SJSA1 (cell line): Measurements from ENCODE around the gene DSEL. TPM values are rescaled to one million over a fixed set of nuclear protein-coding genes. Genes with fewer than 3 reads are reported as not detected.

Source experiments
- DNase-seq, 2 experiments: peaks; one replicate each; pipeline ENCODE4 v3.0.0-alpha.2; 2015 to 2020; ENCODE audit warnings: low spot score in 2 of 2, low read depth in 1 of 2
- H3K27ac ChIP-seq: fragments of 250-450 bp; sonication (Bioruptor Pico); 2 replicates; pipeline ENCODE4 v1.5.1; 2020; ENCODE audit warnings: mild to moderate bottlenecking, moderate library complexity
- H3K27me3 ChIP-seq: fragments of 250-450 bp; sonication (Bioruptor Pico); replicated peaks from 2 replicates; pipeline ENCODE4 v1.5.1; 2020; ENCODE audit warnings: mild to moderate bottlenecking, moderate library complexity
- H3K36me3 ChIP-seq: fragments of 250-450 bp; sonication (Bioruptor Pico); 2 replicates; pipeline ENCODE4 v1.5.1; 2020; ENCODE audit warnings: mild to moderate bottlenecking
- H3K4me1 ChIP-seq: fragments of 250-450 bp; sonication (Bioruptor Pico); replicated peaks from 2 replicates; pipeline ENCODE4 v1.6.1; 2021; ENCODE audit warnings: mild to moderate bottlenecking
- H3K4me3 ChIP-seq: fragments of 250-450 bp; sonication (Bioruptor Pico); 2 replicates; pipeline ENCODE4 v1.5.1; 2020; ENCODE audit warnings: mild to moderate bottlenecking
- H3K9me3 ChIP-seq: fragments of 250-450 bp; sonication (Bioruptor Pico); replicated peaks from 2 replicates; pipeline ENCODE4 v1.5.1; 2020; ENCODE audit warnings: mild to moderate bottlenecking
- total RNA-seq: library from RNA; depleted of rRNA; stranded (reverse); fragments of >200 nt; shearing (Covaris generic); gene quantifications from 2 replicates; pipeline ENCODE4 v1.2.3, GENCODE V29; 2014

The DSEL gene
- total RNA-seq, 1 experiment from 2014 or later = 11.0 TPM

- DNase-seq = no peak
- Histone ChIP-seq H3K27ac (no peak overlapping the region), H3K4me3 (no peak overlapping the region), H3K9me3 (no peaks in the 10 kb centered on the region), H3K27me3 (no peaks in the 10 kb centered on the region), H3K4me1 (no peaks in the 10 kb centered on the region), H3K36me3 (no peaks in the 10 kb centered on the region)
These were observed 33.3 kb downstream of the DSEL start for GRCh38 chr18:67483237-67483636.

- Histone ChIP-seq H3K4me3 (no peak overlapping the region), H3K27ac (no peak overlapping the region), H3K9me3 (no peaks in the 10 kb centered on the region), H3K36me3 (no peaks in the 10 kb centered on the region), H3K4me1 (no peaks in the 10 kb centered on the region), H3K27me3 (no peaks in the 10 kb centered on the region)
- DNase-seq = no peak
These were observed 38.3 kb downstream of the DSEL start for GRCh38 chr18:67478249-67478648.

- DNase-seq = no peak
- no peaks in the 10 kb centered on the region for H3K36me3 ChIP-seq
- no peaks in the 10 kb centered on the region for H3K27me3 ChIP-seq
- H3K4me1 ChIP-seq = no peaks in the 10 kb centered on the region
- no peaks in the 10 kb centered on the region for H3K9me3 ChIP-seq
- H3K4me3 ChIP-seq = no peak overlapping the region
- H3K27ac ChIP-seq = no peak overlapping the region
These were observed 39.0 kb downstream of the DSEL start for GRCh38 chr18:67477522-67477921.

- Histone ChIP-seq H3K4me1 (no peaks in the 10 kb centered on the region), H3K27ac (no peak overlapping the region)
- DNase-seq = no peak
These were observed 39.9 kb downstream of the DSEL start for GRCh38 chr18:67476585-67476984.

GRCh38 chr18:67475673-67476072 lies 40.8 kb downstream of the DSEL start:
- Histone ChIP-seq H3K36me3 (no peaks in the 10 kb centered on the region), H3K27ac (no peak overlapping the region), H3K4me3 (no peak overlapping the region), H3K4me1 (no peaks in the 10 kb centered on the region), H3K9me3 (no peaks in the 10 kb centered on the region), H3K27me3 (no peaks in the 10 kb centered on the region)
- no peak for DNase-seq

More at GRCh38 chr18:67476585-67476984, 39.9 kb downstream of the DSEL start:
- Histone ChIP-seq H3K36me3 (no peaks in the 10 kb centered on the region), H3K27me3 (no peaks in the 10 kb centered on the region), H3K9me3 (no peaks in the 10 kb centered on the region), H3K4me3 (no peak overlapping the region)

GRCh38 chr18:67468038-67468437 lies 48.5 kb downstream of the DSEL start:
- Histone ChIP-seq H3K27ac (no peak overlapping the region), H3K4me3 (no peak overlapping the region), H3K4me1 (no peaks in the 10 kb centered on the region), H3K9me3 (0 out of 2 replicates have a peak, but pooled peaks cover 4% of the 10 kb centered on the region), H3K27me3 (no peaks in the 10 kb centered on the region), H3K36me3 (no peaks in the 10 kb centered on the region)
- DNase-seq = no peak

- H3K4me3 ChIP-seq = no peak overlapping the region
- H3K4me1 ChIP-seq = no peaks in the 10 kb centered on the region
- 0 out of 2 replicates have a peak, but pooled peaks cover 4% of the 10 kb centered on the region for H3K9me3 ChIP-seq
- no peaks in the 10 kb centered on the region for H3K36me3 ChIP-seq
- no peaks in the 10 kb centered on the region for H3K27me3 ChIP-seq
- H3K27ac ChIP-seq = no peak overlapping the region
- DNase-seq = no peak
These were observed 49.3 kb downstream of the DSEL start for GRCh38 chr18:67467188-67467587.

GRCh38 chr18:67464499-67464898 lies 52.0 kb downstream of the DSEL start:
- H3K36me3 ChIP-seq = no peaks in the 10 kb centered on the region
- 0 out of 2 replicates have a peak, but pooled peaks cover 4% of the 10 kb centered on the region for H3K9me3 ChIP-seq
- H3K4me3 ChIP-seq = no peak overlapping the region
- no peaks in the 10 kb centered on the region for H3K4me1 ChIP-seq
- H3K27me3 ChIP-seq = no peaks in the 10 kb centered on the region
- DNase-seq = no peak
- no peak overlapping the region for H3K27ac ChIP-seq

- no peaks in the 10 kb centered on the region for H3K36me3 ChIP-seq
- H3K4me1 ChIP-seq = no peaks in the 10 kb centered on the region
- H3K4me3 ChIP-seq = no peak overlapping the region
- 0 out of 2 replicates have a peak, but pooled peaks cover 4% of the 10 kb centered on the region for H3K9me3 ChIP-seq
- H3K27me3 ChIP-seq = 0 out of 2 replicates have a peak, but pooled peaks cover under 1% of the 10 kb centered on the region
- H3K27ac ChIP-seq = no peak overlapping the region
- no peak for DNase-seq
These were observed 52.7 kb downstream of the DSEL start for GRCh38 chr18:67463829-67464228.

GRCh38 chr18:67456711-67457110 lies 59.8 kb downstream of the DSEL start:
- H3K27ac ChIP-seq = no peak overlapping the region
- no peak for DNase-seq
- no peaks in the 10 kb centered on the region for H3K9me3 ChIP-seq
- 0 out of 2 replicates have a peak, but pooled peaks cover 4% of the 10 kb centered on the region for H3K27me3 ChIP-seq
- H3K4me1 ChIP-seq = no peaks in the 10 kb centered on the region
- H3K36me3 ChIP-seq = no peaks in the 10 kb centered on the region
- no peak overlapping the region for H3K4me3 ChIP-seq
